ENCODE results near the gene DDX31. TPM values are rescaled to one million over a fixed set of nuclear protein-coding genes. Genes with fewer than 3 reads are reported as not detected.

Gene DDX31
- total RNA-seq, 4 donors from 2014 or later: 8.8 to 28.0 (median 9.9) TPM

- TF ChIP-seq CTCF (IDR thresholded peaks at IDR 0.05): no peak
- ATAC-seq (ENCODE audit: low FRiP score) (no peak), DNase-seq (ENCODE audit: low spot score) (no peak)
Observed at GRCh38 chr9:132594412-132594811, 75.4 kb downstream of the DDX31 start.

- DNase-seq (ENCODE audit: low spot score) (no peak), ATAC-seq (ENCODE audit: low FRiP score) (no peak)
- TF ChIP-seq CTCF (IDR thresholded peaks at IDR 0.05): no peak
Observed at GRCh38 chr9:132592451-132592850, 77.3 kb downstream of the DDX31 start.

GRCh38 chr9:132591751-132592314 is 78.0 kb downstream of the DDX31 start:
- ATAC-seq (ENCODE audit: low FRiP score) (no peak), DNase-seq (ENCODE audit: low spot score) (no peak)
- TF ChIP-seq CTCF (IDR thresholded peaks at IDR 0.05): no peak

- no peak for TF ChIP-seq CTCF (IDR thresholded peaks at IDR 0.05)
- DNase-seq (ENCODE audit: low spot score) (no peak), ATAC-seq (ENCODE audit: low FRiP score) (no peak)
Observed at GRCh38 chr9:132591244-132591643, 78.5 kb downstream of the DDX31 start.

GRCh38 chr9:132590318-132591182 is 79.2 kb downstream of the DDX31 start:
- ATAC-seq (ENCODE audit: low FRiP score) (no peak), DNase-seq (ENCODE audit: low spot score) (no peak)
- no peak for TF ChIP-seq CTCF (IDR thresholded peaks at IDR 0.05)

- ATAC-seq (ENCODE audit: low FRiP score): no peak
- TF ChIP-seq CTCF (IDR thresholded peaks at IDR 0.05): no peak
Observed at GRCh38 chr9:132590037-132590317, 79.8 kb downstream of the DDX31 start.

More at GRCh38 chr9:132590037-132590317, 79.8 kb downstream of the DDX31 start:
- no peak for DNase-seq (ENCODE audit: low spot score)
